GM03348 (cell line): Measurements from ENCODE around the gene IQGAP1.
"Not testable (repeated sequence)": the region's sequence is repeated elsewhere in the genome, so short reads cannot be mapped to it uniquely, and the experiment has no call there.

Experiments
- DNase-seq: peaks from one replicate; pipeline ENCODE4 v3.0.0; 2012; ENCODE audit warnings: low spot score

Gene IQGAP1

GRCh38 chr15:90411176-90411575 is 23.1 kb downstream of the IQGAP1 start:
- no peak for DNase-seq

DNA sequence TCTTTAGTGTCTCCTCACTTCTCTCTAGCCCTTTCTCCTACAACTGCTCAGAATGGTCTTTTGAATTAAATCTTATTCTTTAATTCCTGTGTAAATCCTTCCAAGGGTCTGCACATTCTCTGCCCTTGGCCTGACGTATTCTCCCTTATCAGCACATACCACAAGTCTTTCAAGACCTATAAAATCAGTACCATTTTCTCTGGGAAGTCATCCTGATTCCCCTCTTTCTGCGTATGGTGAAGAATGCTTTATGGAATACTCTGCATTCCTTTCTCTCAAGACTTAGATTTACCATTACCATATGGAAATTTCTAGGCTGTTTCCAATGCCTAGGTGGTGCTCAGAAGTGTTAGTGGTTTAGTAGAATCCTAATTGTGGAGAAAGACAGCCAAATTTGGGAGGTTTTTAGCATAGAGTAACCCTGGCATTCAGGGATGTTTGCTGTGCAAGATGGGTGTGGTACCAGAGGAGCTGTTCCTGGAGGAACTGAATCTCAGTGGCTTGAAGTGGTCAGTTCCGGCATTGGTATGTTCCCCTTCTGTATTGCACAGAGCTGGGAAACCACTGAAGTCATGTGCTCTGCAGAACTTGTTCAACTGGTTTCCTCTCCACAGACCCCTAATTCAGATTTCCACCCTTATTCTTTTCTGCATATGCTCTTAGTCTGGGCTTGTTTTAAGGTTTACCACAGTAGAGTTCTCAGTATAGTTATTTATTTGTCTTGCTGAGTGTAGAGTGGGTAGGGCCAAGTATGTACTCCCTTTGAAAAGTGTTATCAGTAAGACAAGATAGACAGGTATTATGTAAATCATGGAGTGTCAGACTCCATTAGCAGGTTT is 24.5 kb downstream of the IQGAP1 start:
- DNase-seq, result peak; percentile 48

DNA sequence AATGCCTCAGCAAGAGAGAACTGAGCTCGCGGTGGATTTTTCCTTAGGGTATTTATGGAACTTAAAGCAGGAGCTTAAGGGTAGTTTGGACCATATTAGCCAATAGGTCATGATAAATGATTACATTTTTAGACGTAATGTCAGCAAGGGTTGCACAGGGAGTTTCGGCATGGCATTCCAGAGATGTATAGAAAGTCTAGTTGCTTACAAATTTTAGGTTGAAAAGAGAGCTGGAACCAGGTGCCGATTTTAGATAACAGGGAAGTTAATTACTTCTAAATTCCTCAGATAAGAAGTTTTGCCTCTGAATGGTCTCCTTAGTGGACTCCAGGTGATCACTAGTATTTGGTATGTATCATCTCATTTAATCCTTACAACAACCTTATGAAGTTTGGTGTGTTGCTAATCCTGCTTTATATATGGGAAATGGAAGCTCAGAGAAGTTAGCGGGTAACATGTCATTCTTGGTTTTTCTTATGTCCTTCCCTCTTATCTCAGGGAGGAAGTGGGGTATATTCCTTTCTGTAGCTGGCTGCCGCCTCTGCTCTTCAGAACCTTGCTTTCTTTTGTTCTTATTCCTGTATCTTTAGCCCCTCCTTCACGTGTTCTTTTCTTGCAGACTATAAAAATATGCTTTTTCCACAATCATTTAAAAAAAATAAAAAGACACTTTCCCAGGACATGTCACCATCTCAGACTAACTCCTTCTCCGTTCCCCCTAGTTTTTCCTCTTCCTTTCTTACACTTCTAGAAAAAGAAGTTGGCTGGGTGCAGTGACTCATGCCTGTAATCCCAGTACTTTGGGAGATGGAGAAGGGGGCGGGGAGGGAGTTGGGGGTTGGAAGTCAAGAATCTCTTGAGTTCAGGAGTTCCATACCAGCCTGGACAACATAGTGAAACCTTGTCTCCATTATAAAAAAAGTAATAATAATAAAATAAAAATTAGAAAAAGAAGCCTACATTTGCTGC is 25.7 kb downstream of the IQGAP1 start:
- DNase-seq, result no peak

DNA sequence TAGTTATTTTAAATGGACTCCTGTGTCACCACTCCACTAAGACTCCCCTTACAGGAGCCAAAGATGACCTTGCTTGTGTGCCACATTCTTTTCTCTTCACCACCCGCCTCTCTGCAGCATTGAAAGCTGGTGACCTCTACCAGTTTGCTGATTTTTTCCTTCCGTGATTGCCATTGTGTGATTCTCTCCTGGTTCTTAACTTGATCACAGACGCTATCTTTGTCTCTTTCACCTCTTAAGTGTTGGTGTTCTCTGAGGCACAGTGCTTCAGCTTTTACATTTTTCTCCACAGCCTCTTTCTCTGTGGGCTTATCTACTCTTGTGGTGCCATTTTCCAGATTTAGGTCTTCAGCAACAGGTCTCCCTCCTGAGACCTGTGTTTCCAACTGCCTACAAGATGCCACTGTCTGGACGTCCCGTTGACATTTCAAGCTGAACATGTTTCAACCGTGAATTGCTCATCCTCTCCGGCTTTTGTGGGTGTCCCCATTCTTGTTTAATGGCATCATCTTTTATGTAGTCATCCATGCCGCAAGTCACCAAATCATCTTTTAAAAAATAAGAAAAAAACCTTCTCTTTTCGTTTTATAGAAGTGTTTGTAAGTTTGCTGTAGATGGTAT is 26.5 kb downstream of the IQGAP1 start:
- DNase-seq, result peak; percentile 28

DNA sequence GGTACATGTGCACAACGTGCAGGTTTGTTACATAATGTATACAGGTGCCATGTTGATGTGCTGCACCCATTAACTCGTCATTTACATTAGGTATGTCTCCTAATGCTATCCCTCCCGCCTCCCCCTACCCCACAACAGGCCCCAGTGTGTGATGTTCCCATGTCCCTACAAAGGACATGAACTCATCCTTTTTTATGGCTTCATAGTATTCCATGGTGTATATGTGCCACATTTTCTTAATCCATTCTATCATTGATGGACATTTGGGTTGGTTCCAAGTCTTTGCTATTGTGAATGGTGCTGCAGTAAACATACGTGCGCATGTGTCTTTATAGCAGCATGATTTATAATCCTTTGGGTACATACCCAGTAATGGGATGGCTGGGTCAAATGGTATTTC is 28.0 kb downstream of the IQGAP1 start:
- not testable (repeated sequence) for DNase-seq

GRCh38 chr15:90418627-90419026 is 30.6 kb downstream of the IQGAP1 start:
- DNase-seq, result no peak

GRCh38 chr15:90419206-90419605 is 31.2 kb downstream of the IQGAP1 start:
- DNase-seq, result no peak

DNA sequence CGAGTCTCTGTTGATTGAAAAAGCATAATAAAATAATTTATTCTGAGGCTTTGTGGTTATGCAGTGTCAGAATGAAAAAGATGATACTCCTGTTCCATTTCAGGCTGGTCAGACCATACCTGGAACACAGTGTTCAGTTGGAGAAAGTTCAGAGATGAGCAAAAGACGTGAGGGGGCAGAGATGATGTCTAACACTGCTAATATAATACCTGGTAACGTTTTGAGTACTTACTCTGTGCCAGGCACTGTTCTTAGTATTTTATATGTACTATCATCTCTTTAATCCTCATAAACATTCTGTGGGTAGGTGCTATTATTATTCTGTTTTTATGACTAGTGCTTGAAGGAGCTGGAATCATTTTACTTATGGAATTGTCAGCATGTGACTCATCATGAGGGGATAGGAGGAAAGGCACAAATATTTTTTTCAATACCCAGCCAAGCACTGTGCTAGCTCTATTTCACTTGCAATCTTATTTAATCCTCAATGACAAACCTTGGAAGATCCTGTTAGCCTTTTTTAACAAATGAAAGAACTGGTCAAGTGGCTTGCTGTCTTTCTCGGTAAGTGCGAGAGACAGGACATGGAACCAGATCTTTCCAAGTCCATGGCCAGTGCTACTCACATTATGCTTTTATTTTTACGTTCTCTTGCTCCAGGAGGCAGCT is 31.8 kb downstream of the IQGAP1 start:
- DNase-seq, result peak; percentile 64

GRCh38 chr15:90420451-90420850 is 32.4 kb downstream of the IQGAP1 start:
- no peak for DNase-seq

- no peak for DNase-seq
These were observed 33.5 kb downstream of the IQGAP1 start for GRCh38 chr15:90421527-90421926.

GRCh38 chr15:90422043-90422442 is 34.0 kb downstream of the IQGAP1 start:
- DNase-seq, result no peak

GRCh38 chr15:90422936-90423335 is 34.9 kb downstream of the IQGAP1 start:
- DNase-seq, result no peak

DNA sequence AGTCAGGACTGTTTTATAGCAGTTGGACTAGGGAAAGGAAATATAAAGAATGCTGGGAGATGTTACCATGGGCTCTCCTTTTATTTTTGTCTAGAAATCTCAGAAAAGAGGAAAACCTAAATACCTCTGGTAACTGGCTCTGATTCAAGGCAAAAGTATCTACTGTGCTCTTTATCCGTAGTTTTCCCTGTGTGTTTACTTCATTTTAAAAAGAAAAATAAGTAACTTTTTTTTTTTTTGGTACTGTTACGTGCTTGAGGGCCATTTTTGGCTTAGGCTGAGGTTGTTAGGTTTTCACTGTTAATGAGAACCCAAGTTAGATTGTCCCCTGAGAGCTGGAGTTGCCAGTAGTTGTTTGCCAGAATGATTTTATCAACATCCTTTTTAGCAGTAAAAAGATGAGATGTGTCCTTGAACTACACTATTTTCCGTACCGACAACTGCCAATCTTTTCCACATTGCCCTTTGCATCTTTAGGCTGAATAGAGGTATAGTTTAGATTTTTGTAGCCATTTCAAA is 35.8 kb downstream of the IQGAP1 start:
- DNase-seq, result no peak

DNA sequence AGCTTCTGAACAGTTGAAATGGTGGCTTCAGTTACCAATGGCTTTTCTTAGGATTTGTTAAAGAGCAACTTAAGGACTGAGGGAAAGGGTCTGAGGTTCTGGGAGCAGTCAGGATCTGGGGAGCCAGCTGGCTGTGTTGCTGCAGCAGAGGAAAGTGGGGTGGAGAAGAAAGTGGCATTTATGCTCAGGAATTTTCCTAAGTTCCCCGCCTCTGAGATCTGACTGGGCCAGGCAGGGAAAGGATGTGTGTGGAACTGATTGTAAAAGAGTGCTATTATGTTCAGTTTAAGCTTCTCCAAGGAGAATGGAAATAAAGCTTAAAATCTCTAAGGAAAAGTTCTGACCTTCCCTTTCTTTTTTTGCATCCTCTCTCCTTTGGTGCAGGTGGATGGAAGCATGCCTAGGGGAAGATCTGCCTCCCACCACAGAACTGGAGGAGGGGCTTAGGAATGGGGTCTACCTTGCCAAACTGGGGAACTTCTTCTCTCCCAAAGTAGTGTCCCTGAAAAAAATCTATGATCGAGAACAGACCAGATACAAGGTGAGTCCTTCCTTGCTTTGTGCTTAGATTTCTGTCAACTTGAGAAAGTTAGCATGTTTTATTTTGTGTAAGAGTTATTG is 37.8 kb downstream of the IQGAP1 start:
- peak; percentile 20 for DNase-seq

GRCh38 chr15:90427185-90427584 is 39.1 kb downstream of the IQGAP1 start:
- DNase-seq, result no peak

DNA sequence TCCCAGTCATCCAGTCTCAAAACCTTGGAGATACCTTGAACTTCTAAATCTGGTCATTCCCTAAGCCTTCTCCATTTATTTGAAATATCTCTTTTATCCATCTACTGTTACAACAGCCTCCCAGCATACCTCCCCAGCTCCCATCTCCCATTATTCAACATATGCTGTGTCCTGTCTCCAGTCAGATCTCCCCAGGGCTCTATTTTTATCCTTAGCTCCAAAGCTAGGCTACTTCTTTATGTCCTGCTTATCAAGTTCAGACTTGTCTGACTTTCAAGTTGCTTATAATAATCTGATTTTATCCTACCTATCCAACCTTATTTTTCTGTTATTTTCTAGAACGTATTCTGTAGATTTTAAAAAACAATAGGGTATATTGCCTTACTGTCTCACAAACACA is 44.2 kb downstream of the IQGAP1 start:
- DNase-seq, result no peak

- no peak for DNase-seq
These were observed 47.8 kb downstream of the IQGAP1 start for GRCh38 chr15:90435652-90436337.

- no peak for DNase-seq
These were observed 48.9 kb downstream of the IQGAP1 start for GRCh38 chr15:90436952-90437351.

- DNase-seq, result no peak
These were observed 49.5 kb downstream of the IQGAP1 start for GRCh38 chr15:90437516-90437915.

GRCh38 chr15:90439946-90440345 is 51.9 kb downstream of the IQGAP1 start:
- no peak for DNase-seq

GRCh38 chr15:90441027-90441426 is 53.0 kb downstream of the IQGAP1 start:
- no peak for DNase-seq
